ENCODE measurements around the gene TGM2. TPM values are rescaled to one million over a fixed set of nuclear protein-coding genes. Genes with fewer than 3 reads are reported as not detected.

Gene TGM2
- total and polyA plus RNA-seq, 9 of the 15 experiments (the other 6 are each of a cell fraction or from before 2014, with no cell fraction given): 5.5 to 78.5 (median 37.6) TPM

GRCh38 chr20:38113401-38114325 lies 51.4 kb downstream of the TGM2 start:
- in situ Hi-C loops (cut with MboI): no loop called here
- ChIA-PET CTCF (ENCODE audit: low intra/inter-chr PET ratio) (interaction anchor here (0.7 kb wide), 1 partner anchor 40 kb away, joined by 3 read pairs; no protein-coding TSS in a partner anchor), POLR2A (interaction anchor here (0.6 to 2.1 kb wide), 7 partner anchors 10 to 163 kb away, joined by 3 to 9 read pairs (median 4); no protein-coding TSS in a partner anchor)
- Histone ChIP-seq H3K27me3 (ENCODE audit: control insufficient read depth in 2 of 2, insufficient read depth in 2 of 2, low read length in 2 of 2) (no peaks in the 10 kb centered on the region), H3K79me2 (ENCODE audit: control insufficient read depth, insufficient read depth, low read length) (no peaks in the 10 kb centered on the region), H3K4me3 (no peak overlapping the region), H3K27ac (ENCODE audit: extremely low read depth, low read depth, low read length) (peak overlapping the region; percentile 59), H3K9me3 (replicated peaks; ENCODE audit: control insufficient read depth, insufficient read depth, low read depth, low read length) (no peaks in the 10 kb centered on the region), H3K4me2 (ENCODE audit: insufficient read depth, low read length) (peak overlapping the region; percentile 78), H3K9ac (ENCODE audit: insufficient read depth in 1 of 2, low read depth in 2 of 2, low read length in 2 of 2) (peak overlapping the region in 1 of 2 experiments; percentile 33; a peak in 3 of 4 replicates), H4K20me1 (replicated peaks; ENCODE audit: control insufficient read depth, insufficient read depth, low read length) (no peaks in the 10 kb centered on the region), H3K9me1 (ENCODE audit: control insufficient read depth, insufficient read depth, low read length) (no peaks in the 10 kb centered on the region), H3K4me1 (replicated peaks in 1 of 2; ENCODE audit: control insufficient read depth in 2 of 2, insufficient read depth in 2 of 2, low read length in 2 of 2) (peaks cover 15 to 36% of the 10 kb centered on the region in 2 experiments), H3K36me3 (ENCODE audit: control insufficient read depth, insufficient read depth, low read length) (no peaks in the 10 kb centered on the region), H2AFZ (ENCODE audit: low read depth, low read length) (peak overlapping the region; percentile 88)
- DNase-seq (ENCODE audit: extremely low read depth in 1 of 4, low spot score in 3 of 4) (peak; percentile 80 to 96 (median 84)), FAIRE-seq (peak; percentile 85), ATAC-seq (peak; percentile 96)
- BruUV-seq (replicated peaks): no TSS peak
- WGBS (ENCODE audit: insufficient coverage, low coverage, missing lambda C conversion rate): 12% methylated on average over 10 of the region's 10 CpGs
- intact Hi-C loops (cut with micrococcal nuclease): loop anchor here (1.0 to 5.0 kb wide), 4 partner anchors 41 to 211 kb away; partner anchors contain the start of genes TGM2 and VSTM2L
- TF ChIP-seq ZNF609 (CRISPR knock-in tag; IDR thresholded peaks at IDR 0.05; ENCODE audit: borderline replicate concordance) (no peak), POLR2G (IDR thresholded peaks at IDR 0.05; ENCODE audit: low read depth, low read length) (0 out of 2 replicates have a peak, but pooled peaks have one; percentile 18), ATF1 (CRISPR knock-in tag; IDR thresholded peaks at IDR 0.05) (no peak), ATF1 (tag; IDR thresholded peaks at IDR 0.05) (no peak), NFIX (CRISPR knock-in tag; IDR thresholded peaks at IDR 0.05; ENCODE audit: low read depth) (no peak), SOX6 (IDR thresholded peaks at IDR 0.05) (peak; percentile 55; the same call in 1 of the 2 replicates), XRCC5 (IDR thresholded peaks at IDR 0.05; ENCODE audit: low read depth, low read length) (peak; percentile 85; the same call in 1 of the 2 replicates), RBBP5 (IDR thresholded peaks at IDR 0.05; ENCODE audit: borderline replicate concordance, insufficient read depth, low read length, poor library complexity, severe bottlenecking) (peak; percentile 55), ZNF778 (CRISPR knock-in tag; IDR thresholded peaks at IDR 0.05) (no peak), HMG20B (CRISPR knock-in tag; IDR thresholded peaks at IDR 0.05) (no peak), SPI1 (IDR thresholded peaks at IDR 0.05; ENCODE audit: borderline replicate concordance, low read depth, low read length) (no peak), NEUROD1 (IDR thresholded peaks at IDR 0.05; ENCODE audit: borderline replicate concordance, low read depth, low read length, partially characterized antibody) (no peak), CBX3 (IDR thresholded peaks at IDR 0.05; ENCODE audit: borderline replicate concordance in 1 of 2, low read length in 2 of 2) (0 out of 3 replicates have a peak, but pooled peaks of 1 of the 2 experiments have one; percentile 39), MNT (conservative IDR thresholded peaks at IDR 0.05) (peak in 1 of 2 experiments; percentile 23; a peak in 1 of 4 replicates)
